DND-41 (cell line): ENCODE results near the gene GUCY2D.

Experiments
- ATAC-seq: fragments of 200-7000 bp; cut with Tn5 transposase; 3 replicates; pipeline ENCODE4 v1.9.1; 2021; ENCODE audit warnings: low read depth; ENCODE audit not compliant: insufficient read depth
- DNase-seq: peaks from one replicate; pipeline ENCODE4 v3.0.0-alpha.2; 2020
- H2AFZ ChIP-seq: 2 replicates; pipeline ENCODE4 v1.6.0; 2012; ENCODE audit warnings: low read depth, low read length
- H3K27ac ChIP-seq: 2 replicates; pipeline ENCODE4 v1.5.1; 2012; ENCODE audit warnings: low read length, inconsistent platforms
- H3K27me3 ChIP-seq: fragments of 200-600 bp; sonication (generic); 2 replicates; pipeline ENCODE4 v1.6.0; 2012; ENCODE audit warnings: low read length, mild to moderate bottlenecking, inconsistent platforms; ENCODE audit not compliant: insufficient read depth, poor library complexity
- H3K36me3 ChIP-seq: 2 replicates; pipeline ENCODE4 v1.5.1; 2012; ENCODE audit warnings: low read length, inconsistent platforms; ENCODE audit not compliant: insufficient read depth
- H3K4me1 ChIP-seq: 2 replicates; pipeline ENCODE4 v1.5.1; 2012; ENCODE audit warnings: mild to moderate bottlenecking, low read length; ENCODE audit not compliant: insufficient read depth
- H3K4me2 ChIP-seq: 2 replicates; pipeline ENCODE4 v1.6.0; 2012; ENCODE audit warnings: mild to moderate bottlenecking, moderate library complexity, low read length, inconsistent platforms; ENCODE audit not compliant: insufficient read depth
- H3K4me3 ChIP-seq, 2 experiments: fragments of 200-600 bp in 1 of 2; shearing (Covaris generic) in 1 of 2; 2 replicates each; pipeline ENCODE4 v1.5.1; 2012 to 2016; ENCODE audit warnings: inconsistent platforms in 2 of 2, low read length in 2 of 2, mild to moderate bottlenecking in 2 of 2, low read depth in 1 of 2, moderate library complexity in 1 of 2
- H3K79me2 ChIP-seq: 2 replicates; pipeline ENCODE4 v1.6.0; 2012; ENCODE audit warnings: low read length, inconsistent platforms; ENCODE audit not compliant: insufficient read depth
- H3K9ac ChIP-seq: 2 replicates; pipeline ENCODE4 v1.6.0; 2012; ENCODE audit warnings: low read depth, mild to moderate bottlenecking, inconsistent platforms, low read length, moderate library complexity
- H3K9me3 ChIP-seq: 2 replicates; pipeline ENCODE4 v1.5.1; 2012; ENCODE audit warnings: low read length, moderate library complexity, mild to moderate bottlenecking, inconsistent platforms; ENCODE audit not compliant: insufficient read depth, severe bottlenecking
- H4K20me1 ChIP-seq: 2 replicates; pipeline ENCODE4 v1.6.0; 2012; ENCODE audit warnings: low read length; ENCODE audit not compliant: insufficient read depth
- CTCF ChIP-seq: IDR thresholded peaks from 2 replicates; pipeline ENCODE4 v1.5.1; 2012; ENCODE audit warnings: borderline replicate concordance, low read length, moderate library complexity, mild to moderate bottlenecking; ENCODE audit not compliant: poor library complexity, severe bottlenecking; ENCODE audit errors: extremely low read depth
- EZH2 ChIP-seq: IDR thresholded peaks from 3 replicates; pipeline ENCODE4 v1.6.1; 2012; ENCODE audit warnings: borderline replicate concordance, low read depth, mild to moderate bottlenecking, moderate library complexity, low read length, inconsistent platforms; ENCODE audit not compliant: severe bottlenecking

Gene GUCY2D

DNA sequence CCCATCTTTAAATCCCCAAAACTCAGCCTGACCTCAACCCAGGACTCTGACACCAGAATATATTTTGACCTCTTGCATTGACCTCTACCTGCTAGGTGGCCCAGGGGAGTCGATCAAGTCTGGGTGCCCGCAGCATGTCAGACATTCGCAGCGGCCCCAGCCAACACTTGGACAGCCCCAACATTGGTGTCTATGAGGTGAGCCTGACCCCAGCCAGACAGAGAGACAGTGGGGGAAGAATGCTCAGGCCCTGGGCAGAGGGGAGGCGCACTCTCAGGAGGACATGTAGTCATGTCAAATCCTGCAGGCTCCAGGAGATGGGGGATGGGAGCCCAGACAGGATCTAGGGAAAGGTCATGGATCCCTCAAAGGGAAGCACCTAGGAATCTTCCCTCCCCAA is 5.4 kb downstream of the GUCY2D start:
- TF ChIP-seq EZH2 = no peak
- no peak for TF ChIP-seq CTCF
- Histone ChIP-seq H3K36me3 (no peaks in the 10 kb centered on the region), H3K79me2 (no peaks in the 10 kb centered on the region), H3K4me2 (no peak overlapping the region), H3K4me1 (no peaks in the 10 kb centered on the region), H3K4me3 (no peak overlapping the region), H3K9me3 (no peaks in the 10 kb centered on the region), H3K27me3 (no peaks in the 10 kb centered on the region), H3K27ac (no peak overlapping the region), H4K20me1 (no peaks in the 10 kb centered on the region), H3K9ac (no peak overlapping the region), H2AFZ (no peak overlapping the region)
- DNase-seq (no peak), ATAC-seq (no peak)

GRCh38 chr17:8012045-8012580 is 9.7 kb downstream of the GUCY2D start:
- ATAC-seq (no peak), DNase-seq (no peak)
- Histone ChIP-seq H3K4me1 (no peaks in the 10 kb centered on the region), H3K9ac (no peak overlapping the region), H3K9me3 (no peaks in the 10 kb centered on the region), H4K20me1 (no peaks in the 10 kb centered on the region; the same call in 1 of the 2 replicates), H3K36me3 (no peaks in the 10 kb centered on the region), H3K79me2 (no peaks in the 10 kb centered on the region), H3K4me2 (no peak overlapping the region), H2AFZ (no peak overlapping the region), H3K27me3 (no peaks in the 10 kb centered on the region), H3K4me3 (no peak overlapping the region), H3K27ac (no peak overlapping the region)
- TF ChIP-seq EZH2 (no peak), CTCF (no peak)

GRCh38 chr17:8012996-8013640 is 10.7 kb downstream of the GUCY2D start:
- ATAC-seq = peak; percentile 40; the same call in 1 of the 3 replicates
- H3K79me2 ChIP-seq = no peaks in the 10 kb centered on the region
- no peak overlapping the region for H2AFZ ChIP-seq
- no peak overlapping the region for H3K9ac ChIP-seq
- H3K4me1 ChIP-seq = no peaks in the 10 kb centered on the region
- no peaks in the 10 kb centered on the region; the same call in 1 of the 2 replicates for H4K20me1 ChIP-seq
- TF ChIP-seq CTCF (no peak), EZH2 (no peak)
- no peaks in the 10 kb centered on the region for H3K9me3 ChIP-seq
- no peak overlapping the region for H3K4me2 ChIP-seq
- H3K36me3 ChIP-seq = no peaks in the 10 kb centered on the region
- no peak overlapping the region for H3K27ac ChIP-seq
- DNase-seq = no peak
- H3K27me3 ChIP-seq = no peaks in the 10 kb centered on the region
- H3K4me3 ChIP-seq = no peak overlapping the region
